ENCODE data around the gene F8. TPM values are rescaled to one million over a fixed set of nuclear protein-coding genes. Genes with fewer than 3 reads are reported as not detected.

F8 gene
- total and polyA plus RNA-seq, 9 of the 15 experiments (the other 6 are each of a cell fraction or from before 2014, with no cell fraction given): 0.41 to 3.8 (median 0.91) TPM

DNA sequence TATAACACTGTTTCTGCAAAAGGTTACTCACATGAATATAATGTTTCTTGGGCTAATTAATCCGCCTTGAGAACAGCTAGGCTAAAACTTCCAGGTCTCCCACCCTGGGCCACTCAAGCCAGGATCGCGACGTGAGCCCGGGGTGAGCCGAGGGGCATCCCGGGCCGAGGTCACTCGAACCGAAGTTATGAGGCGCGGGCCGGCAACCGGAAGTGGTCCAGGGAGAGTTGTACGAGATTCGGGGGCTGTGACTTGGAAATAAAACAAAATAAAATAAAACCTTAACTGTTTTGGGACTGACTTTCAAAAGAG, 48.1 kb upstream of the F8 start:
- in situ Hi-C loops (cut with MboI): no loop called here
- Histone ChIP-seq H3K79me2 (ENCODE audit: control insufficient read depth, insufficient read depth, low read length) (peaks cover 69% of the 10 kb centered on the region), H3K4me1 (replicated peaks in 1 of 2; ENCODE audit: control insufficient read depth in 2 of 2, insufficient read depth in 2 of 2, low read length in 2 of 2) (peaks cover 4 to 11% of the 10 kb centered on the region in 2 experiments; a peak in 4 of 5 replicates)
- TF ChIP-seq KAT7 (CRISPR knock-in tag; IDR thresholded peaks at IDR 0.05; ENCODE audit: borderline replicate concordance) (0 out of 2 replicates have a peak, but pooled peaks have one; percentile 30), ZBTB17 (CRISPR knock-in tag; IDR thresholded peaks at IDR 0.05) (no peak), ZKSCAN8 (CRISPR knock-in tag; IDR thresholded peaks at IDR 0.05) (no peak), CBX8 (IDR thresholded peaks at IDR 0.05; ENCODE audit: borderline replicate concordance, extremely low read depth, low read depth, low read length, poor library complexity, severe bottlenecking) (no peak), GABPB1 (CRISPR knock-in tag; IDR thresholded peaks at IDR 0.05) (peak; percentile 54; the same call in 1 of the 2 replicates), FOXJ3 (CRISPR knock-in tag; IDR thresholded peaks at IDR 0.05) (no peak), SREBF1 (IDR thresholded peaks at IDR 0.05; ENCODE audit: borderline replicate concordance, low read depth, low read length) (no peak), FOSL1 (tag; conservative IDR thresholded peaks at IDR 0.05) (no peak), BDP1 (IDR thresholded peaks at IDR 0.05; ENCODE audit: insufficient read depth, insufficient read length) (no peak)
- TF ChIP-seq, protein P1, sequence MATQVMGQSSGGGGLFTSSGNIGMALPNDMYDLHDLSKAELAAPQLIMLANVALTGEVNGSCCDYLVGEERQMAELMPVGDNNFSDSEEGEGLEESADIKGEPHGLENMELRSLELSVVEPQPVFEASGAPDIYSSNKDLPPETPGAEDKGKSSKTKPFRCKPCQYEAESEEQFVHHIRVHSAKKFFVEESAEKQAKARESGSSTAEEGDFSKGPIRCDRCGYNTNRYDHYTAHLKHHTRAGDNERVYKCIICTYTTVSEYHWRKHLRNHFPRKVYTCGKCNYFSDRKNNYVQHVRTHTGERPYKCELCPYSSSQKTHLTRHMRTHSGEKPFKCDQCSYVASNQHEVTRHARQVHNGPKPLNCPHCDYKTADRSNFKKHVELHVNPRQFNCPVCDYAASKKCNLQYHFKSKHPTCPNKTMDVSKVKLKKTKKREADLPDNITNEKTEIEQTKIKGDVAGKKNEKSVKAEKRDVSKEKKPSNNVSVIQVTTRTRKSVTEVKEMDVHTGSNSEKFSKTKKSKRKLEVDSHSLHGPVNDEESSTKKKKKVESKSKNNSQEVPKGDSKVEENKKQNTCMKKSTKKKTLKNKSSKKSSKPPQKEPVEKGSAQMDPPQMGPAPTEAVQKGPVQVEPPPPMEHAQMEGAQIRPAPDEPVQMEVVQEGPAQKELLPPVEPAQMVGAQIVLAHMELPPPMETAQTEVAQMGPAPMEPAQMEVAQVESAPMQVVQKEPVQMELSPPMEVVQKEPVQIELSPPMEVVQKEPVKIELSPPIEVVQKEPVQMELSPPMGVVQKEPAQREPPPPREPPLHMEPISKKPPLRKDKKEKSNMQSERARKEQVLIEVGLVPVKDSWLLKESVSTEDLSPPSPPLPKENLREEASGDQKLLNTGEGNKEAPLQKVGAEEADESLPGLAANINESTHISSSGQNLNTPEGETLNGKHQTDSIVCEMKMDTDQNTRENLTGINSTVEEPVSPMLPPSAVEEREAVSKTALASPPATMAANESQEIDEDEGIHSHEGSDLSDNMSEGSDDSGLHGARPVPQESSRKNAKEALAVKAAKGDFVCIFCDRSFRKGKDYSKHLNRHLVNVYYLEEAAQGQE (IDR thresholded peaks at IDR 0.05; ENCODE audit: borderline replicate concordance): no peak
- TF ChIP-seq, protein P1 (CRISPR knock-in tag; IDR thresholded peaks at IDR 0.05; ENCODE audit: low read depth): 0 out of 2 replicates have a peak, but pooled peaks have one; percentile 14

More for the DNA sequence above, 48.1 kb upstream of the F8 start:
- Histone ChIP-seq H4K20me1 (replicated peaks; ENCODE audit: control insufficient read depth, insufficient read depth, low read length) (no peaks in the 10 kb centered on the region), H3K9ac (ENCODE audit: insufficient read depth in 1 of 2, low read depth in 2 of 2, low read length in 2 of 2) (peak overlapping the region; percentile 75 to 94), H3K9me1 (ENCODE audit: control insufficient read depth, insufficient read depth, low read length) (no peaks in the 10 kb centered on the region), H3K27ac (ENCODE audit: extremely low read depth, low read depth, low read length) (peak overlapping the region; percentile 80), H3K4me2 (ENCODE audit: insufficient read depth, low read length) (peak overlapping the region; percentile 79), H3K36me3 (ENCODE audit: control insufficient read depth, insufficient read depth, low read length) (peaks cover 29% of the 10 kb centered on the region), H3K9me3 (replicated peaks; ENCODE audit: control insufficient read depth, insufficient read depth, low read depth, low read length) (no peaks in the 10 kb centered on the region), H3K4me3 (peak overlapping the region; percentile 71), H2AFZ (ENCODE audit: low read depth, low read length) (peak overlapping the region; percentile 92), H3K27me3 (ENCODE audit: control insufficient read depth in 2 of 2, insufficient read depth in 2 of 2, low read length in 2 of 2) (no peaks in the 10 kb centered on the region)
- POLR2A ChIA-PET: interaction anchor here (0.9 kb wide), 1 partner anchor 34 kb away, joined by 3 read pairs; no protein-coding TSS in a partner anchor
- intact Hi-C loops (cut with micrococcal nuclease): loop anchor here (2.0 to 5.0 kb wide), 2 partner anchors 146 to 308 kb away; partner anchors contain the start of genes DKC1 and VBP1
- 1% methylated on average over 16 of the region's 16 CpGs for WGBS (ENCODE audit: insufficient coverage, low coverage, missing lambda C conversion rate)
- no TSS peak for BruUV-seq (replicated peaks)
- DNase-seq (ENCODE audit: extremely low read depth in 1 of 4, low spot score in 3 of 4) (peak in 2 of 4 experiments; percentile 36), FAIRE-seq (no peak), ATAC-seq (peak; percentile 37)
- CTCF ChIA-PET (ENCODE audit: low intra/inter-chr PET ratio): interaction anchor here (0.7 kb wide), 1 partner anchor 43 kb away, joined by 3 read pairs; no protein-coding TSS in a partner anchor

Data from K562 (cell line).